Measurements from ENCODE around the gene LEAP2. TPM values are rescaled to one million over a fixed set of nuclear protein-coding genes. Genes with fewer than 3 reads are reported as not detected.

LEAP2 gene
- total and polyA plus RNA-seq, 2 of the 8 experiments (the other 6 are each of a cell fraction or from before 2014, with no cell fraction given): 1.8 to 2.9 TPM

DNA sequence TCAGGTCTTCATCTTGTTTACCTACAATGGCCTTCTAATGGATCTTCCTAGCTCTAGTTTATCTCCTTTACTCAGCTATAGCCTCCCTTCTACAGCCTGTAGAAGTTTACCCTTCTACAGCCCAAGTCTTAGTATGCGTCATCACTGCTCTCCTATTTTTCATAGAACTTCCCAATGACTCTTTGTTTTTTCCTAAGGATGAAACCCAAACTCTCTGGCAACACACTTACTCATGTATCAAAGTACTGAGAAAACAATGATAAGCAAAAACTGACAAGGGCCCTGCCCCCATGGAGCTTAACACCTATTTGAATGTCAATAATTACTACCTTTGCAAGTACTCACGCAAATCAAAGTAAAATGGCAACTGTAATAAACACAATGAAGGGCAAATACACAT lies 33.7 kb downstream of the LEAP2 start:
- H2AFZ ChIP-seq (ENCODE audit: low read length): no peak overlapping the region
- peaks cover 0 to 7% of the 10 kb centered on the region in 2 experiments for H4K20me1 ChIP-seq (replicated peaks in 1 of 2; ENCODE audit: control insufficient read depth in 1 of 2, insufficient read depth in 2 of 2, low read length in 2 of 2)
- H2BK5ac ChIP-seq (ENCODE audit: low read depth, low read length): no peak overlapping the region
- 86% methylated on average over 2 of the region's 2 CpGs; no CpG with 5 or more reads in 1 of the 2 experiments for WGBS, 2 experiments (ENCODE audit: extremely low coverage in 1 of 2, insufficient coverage in 1 of 2, insufficient read length in 1 of 2, insufficient replicate concordance in 2 of 2, low coverage in 1 of 2, low lambda C conversion rate in 2 of 2, missing lambda C conversion rate in 1 of 2)
- no peaks in the 10 kb centered on the region; the same call in 1 of the 2 replicates for H3K79me1 ChIP-seq (ENCODE audit: low read depth, low read length)
- TF ChIP-seq CREB1 (IDR thresholded peaks at IDR 0.05) (no peak), CHD2 (IDR thresholded peaks at IDR 0.05; ENCODE audit: low read length) (no peak), NANOG (IDR thresholded peaks at IDR 0.05; ENCODE audit: insufficient read depth, low read depth, low read length, poor library complexity, severe bottlenecking) (no peak), MAFK (IDR thresholded peaks at IDR 0.05; ENCODE audit: low read depth, low read length) (no peak), BACH1 (IDR thresholded peaks at IDR 0.05; ENCODE audit: low read length) (no peak), NRF1 (IDR thresholded peaks at IDR 0.05; ENCODE audit: low read depth, low read length) (no peak), KDM5A (IDR thresholded peaks at IDR 0.05; ENCODE audit: low read length) (no peak)
- TF ChIP-seq, protein P1, sequence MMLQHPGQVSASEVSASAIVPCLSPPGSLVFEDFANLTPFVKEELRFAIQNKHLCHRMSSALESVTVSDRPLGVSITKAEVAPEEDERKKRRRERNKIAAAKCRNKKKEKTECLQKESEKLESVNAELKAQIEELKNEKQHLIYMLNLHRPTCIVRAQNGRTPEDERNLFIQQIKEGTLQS (IDR thresholded peaks at IDR 0.05; ENCODE audit: insufficient read depth, low read depth, low read length): no peak
- no peak overlapping the region for H4K5ac ChIP-seq (ENCODE audit: insufficient read length, low read depth, low read length)
- H2BK20ac ChIP-seq (ENCODE audit: low read length): no peak overlapping the region
- H3K79me2 ChIP-seq (ENCODE audit: control insufficient read depth in 1 of 2, insufficient read depth in 2 of 2, low read length in 2 of 2): peaks cover 0 to 7% of the 10 kb centered on the region in 2 experiments; a peak in 1 of 4 replicates
- H3K56ac ChIP-seq (replicated peaks; ENCODE audit: insufficient read length, low read depth, low read length): no peak overlapping the region
- H3K4ac ChIP-seq (replicated peaks; ENCODE audit: insufficient read length, low read depth, low read length): no peak overlapping the region
- H3K23me2 ChIP-seq (ENCODE audit: low read depth, low read length): no peaks in the 10 kb centered on the region
- H3K27ac ChIP-seq (ENCODE audit: low read depth, low read length): no peak overlapping the region
- no peaks in the 10 kb centered on the region for H3K9me3 ChIP-seq (ENCODE audit: insufficient read depth in 2 of 2, low read depth in 1 of 2, low read length in 1 of 2)
- no peak overlapping the region for H4K8ac ChIP-seq (ENCODE audit: extremely low read depth, insufficient read depth, low read length)
- no peak overlapping the region for H2BK15ac ChIP-seq (ENCODE audit: low read length)
- ChIA-PET CTCF (ENCODE audit: partially characterized antibody) (interaction anchor here (1.0 to 1.3 kb wide), 4 partner anchors 9 to 55 kb away, joined by 3 to 5 read pairs (median 4); no protein-coding TSS in a partner anchor), POLR2A (ENCODE audit: partially characterized antibody) (interaction anchor here (1.1 kb wide), 1 partner anchor 145 kb away, joined by 3 read pairs; the partner anchor contains the start of gene HSPA4)
- no peak overlapping the region for H3K4me2 ChIP-seq (ENCODE audit: insufficient read depth in 1 of 2, low read depth in 2 of 2, low read length in 2 of 2)
- H3K4me3 ChIP-seq (ENCODE audit: extremely low read depth in 1 of 4, insufficient read depth in 2 of 4, low read depth in 3 of 4, low read length in 4 of 4): no peak overlapping the region
- 0 out of 7 replicates have a peak, but pooled peaks cover 0 to 2% (median 0%) of the 10 kb centered on the region in 4 experiments for H3K4me1 ChIP-seq (replicated peaks in 1 of 4; ENCODE audit: control insufficient read depth in 3 of 4, insufficient read depth in 4 of 4, low read length in 3 of 4)
- H3K36me3 ChIP-seq (ENCODE audit: control insufficient read depth in 2 of 4, insufficient read depth in 4 of 4, low read length in 3 of 4): peaks cover 0 to 2% (median under 1%) of the 10 kb centered on the region in 4 experiments; a peak in 2 of 8 replicates
- H2AK5ac ChIP-seq (ENCODE audit: low read depth, low read length): no peak overlapping the region
- no peak overlapping the region for H3K18ac ChIP-seq (ENCODE audit: extremely low read depth, low read length)
- no peaks in the 10 kb centered on the region for H3K27me3 ChIP-seq (replicated peaks in 1 of 4; ENCODE audit: control insufficient read depth in 3 of 4, extremely low read depth in 1 of 4, insufficient read depth in 3 of 4, low read length in 3 of 4)
- H2BK120ac ChIP-seq (replicated peaks; ENCODE audit: low read depth, low read length): no peak overlapping the region
- H4K91ac ChIP-seq (replicated peaks; ENCODE audit: insufficient read length, low read length): no peak overlapping the region
- H3K23ac ChIP-seq (ENCODE audit: insufficient read length): no peak overlapping the region
- DNase-seq (ENCODE audit: low read depth in 1 of 2, low spot score in 2 of 2): no peak
- no peak overlapping the region for H3K9ac ChIP-seq (replicated peaks in 1 of 4; ENCODE audit: extremely low read depth in 1 of 4, low read depth in 3 of 4, low read length in 3 of 4)
- no peak for FAIRE-seq
- H3K14ac ChIP-seq (ENCODE audit: insufficient read length): no peak overlapping the region
- no peak overlapping the region for H2BK12ac ChIP-seq (ENCODE audit: low read depth, low read length)

All from H1 (cell line).